CD4-positive, alpha-beta T cell treated with Interleukin-15 for 1 hour (primary cell): ENCODE measurements around the gene MFAP4.

Experiments used
- DNase-seq: peaks from one replicate; pipeline ENCODE4 v3.0.0-alpha.2; 2020

MFAP4 gene

GRCh38 chr17:19386974-19387920 is at the start of gene MFAP4:
TSS of gene MFAP4 (minus strand) at chr17:19387190. CDS start at chr17:19387155, 35 bp downstream.
- DNase-seq = no peak

GRCh38 chr17:19433727-19434340 is 46.8 kb upstream of the MFAP4 start:
- no peak for DNase-seq

GRCh38 chr17:19433255-19433654 is 46.3 kb upstream of the MFAP4 start:
- DNase-seq = no peak

GRCh38 chr17:19431691-19432090 is 44.7 kb upstream of the MFAP4 start:
- no peak for DNase-seq

GRCh38 chr17:19426631-19427030 is 39.6 kb upstream of the MFAP4 start:
- DNase-seq = no peak

GRCh38 chr17:19424934-19425868 is 38.2 kb upstream of the MFAP4 start:
- no peak for DNase-seq

GRCh38 chr17:19421926-19422325 is 34.9 kb upstream of the MFAP4 start:
- DNase-seq = no peak

GRCh38 chr17:19421219-19421618 is 34.2 kb upstream of the MFAP4 start:
- DNase-seq = no peak

GRCh38 chr17:19418251-19418992 is 31.4 kb upstream of the MFAP4 start:
- DNase-seq = peak; percentile 48

GRCh38 chr17:19417611-19418010 is 30.6 kb upstream of the MFAP4 start:
- no peak for DNase-seq

- no peak for DNase-seq
Measured at GRCh38 chr17:19415806-19416775, 29.1 kb upstream of the MFAP4 start.

- no peak for DNase-seq
Measured at GRCh38 chr17:19415311-19415710, 28.3 kb upstream of the MFAP4 start.

- no peak for DNase-seq
Measured at GRCh38 chr17:19414396-19415280, 27.6 kb upstream of the MFAP4 start.

- no peak for DNase-seq
Measured at GRCh38 chr17:19413761-19414160, 26.8 kb upstream of the MFAP4 start.

GRCh38 chr17:19412984-19413383 is 26.0 kb upstream of the MFAP4 start:
- no peak for DNase-seq

- DNase-seq = no peak
Measured at GRCh38 chr17:19412510-19412909, 25.5 kb upstream of the MFAP4 start.

GRCh38 chr17:19411631-19412030 is 24.6 kb upstream of the MFAP4 start:
- DNase-seq = no peak

GRCh38 chr17:19410875-19411620 is 24.1 kb upstream of the MFAP4 start, which contains the start of gene RNF112:
TSS of gene RNF112 (plus strand) at chr17:19411232. CDS start at chr17:19411409, 177 bp downstream.
- no peak for DNase-seq

GRCh38 chr17:19410091-19410490 is 23.1 kb upstream of the MFAP4 start:
- DNase-seq = no peak
